Osteoblast (primary cell): ENCODE data around the gene SRP68. TPM values are rescaled to one million over a fixed set of nuclear protein-coding genes. Genes with fewer than 3 reads are reported as not detected.

Source experiments
- DNase-seq: peaks from one replicate; pipeline ENCODE4 v3.0.0; 2011; ENCODE audit warnings: low spot score, mixed read lengths; ENCODE audit not compliant: insufficient read length; ENCODE audit errors: missing footprints
- H2AFZ ChIP-seq: 2 replicates; pipeline ENCODE4 v1.6.0; 2011; ENCODE audit warnings: mild to moderate bottlenecking, low read length
- H3K27ac ChIP-seq: 2 replicates; pipeline ENCODE4 v1.5.1; 2011; ENCODE audit warnings: mild to moderate bottlenecking, low read depth, low read length, moderate library complexity
- H3K27me3 ChIP-seq: 2 replicates; pipeline ENCODE4 v1.6.0; 2012; ENCODE audit warnings: mild to moderate bottlenecking, control low read depth, inconsistent platforms, low read length, moderate library complexity; ENCODE audit not compliant: insufficient read depth
- H3K36me3 ChIP-seq: 2 replicates; pipeline ENCODE4 v1.5.1; 2011; ENCODE audit warnings: mild to moderate bottlenecking, low read length, control low read depth, moderate library complexity; ENCODE audit not compliant: insufficient read depth
- H3K4me1 ChIP-seq: 2 replicates; pipeline ENCODE4 v1.5.1; 2011; ENCODE audit warnings: mild to moderate bottlenecking, low read length, control low read depth, moderate library complexity; ENCODE audit not compliant: insufficient read depth
- H3K4me2 ChIP-seq: 2 replicates; pipeline ENCODE4 v1.6.0; 2011; ENCODE audit warnings: mild to moderate bottlenecking, low read length; ENCODE audit not compliant: insufficient read depth
- H3K4me3 ChIP-seq: fragments of 200-600 bp; sonication (generic); 3 replicates; pipeline ENCODE4 v1.5.1; 2012; ENCODE audit warnings: mild to moderate bottlenecking, low read length, inconsistent platforms; ENCODE audit not compliant: insufficient read depth
- H3K79me2 ChIP-seq: 2 replicates; pipeline ENCODE4 v1.6.0; 2012; ENCODE audit warnings: mild to moderate bottlenecking, low read length, control low read depth, inconsistent platforms; ENCODE audit not compliant: insufficient read depth
- H3K9me3 ChIP-seq: 2 replicates; pipeline ENCODE4 v1.5.1; 2011; ENCODE audit warnings: low read depth, low read length, control low read depth
- H4K20me1 ChIP-seq: 2 replicates; pipeline ENCODE4 v1.6.0; 2012; ENCODE audit warnings: mild to moderate bottlenecking, low read length, control low read depth; ENCODE audit not compliant: insufficient read depth
- CTCF ChIP-seq: IDR thresholded peaks from 2 replicates; pipeline ENCODE4 v1.5.1; 2011; ENCODE audit warnings: mild to moderate bottlenecking, low read depth, low read length, moderate library complexity; ENCODE audit errors: extremely low read depth
- total RNA-seq: library from RNA; depleted of rRNA; stranded (reverse); fragments of >200 nt; gene quantifications from 2 replicates; pipeline ENCODE4 v1.2.3, GENCODE V29; 2012

Gene SRP68
- total RNA-seq, 1 donor: 25.3 TPM

- no peak overlapping the region for H3K4me2 ChIP-seq
- DNase-seq: no peak
- H3K27ac ChIP-seq: no peak overlapping the region
- H2AFZ ChIP-seq: no peak overlapping the region
- H3K36me3 ChIP-seq: peaks cover 68% of the 10 kb centered on the region
- no peaks in the 10 kb centered on the region for H3K27me3 ChIP-seq
- peaks cover 38% of the 10 kb centered on the region for H4K20me1 ChIP-seq
- H3K79me2 ChIP-seq: peaks cover 33% of the 10 kb centered on the region
- peaks cover 3% of the 10 kb centered on the region for H3K9me3 ChIP-seq
- peaks cover 12% of the 10 kb centered on the region for H3K4me1 ChIP-seq
- no peak for TF ChIP-seq CTCF
- no peak overlapping the region for H3K4me3 ChIP-seq
These were observed 21.5 kb downstream of the SRP68 start for GRCh38 chr17:76050538-76051467.

GRCh38 chr17:76049836-76050537 is 22.3 kb downstream of the SRP68 start:
- no peak for DNase-seq
- H3K4me3 ChIP-seq: no peak overlapping the region
- peaks cover 33% of the 10 kb centered on the region for H3K79me2 ChIP-seq
- H4K20me1 ChIP-seq: peaks cover 38% of the 10 kb centered on the region
- no peak overlapping the region for H3K27ac ChIP-seq
- no peak for TF ChIP-seq CTCF
- H3K9me3 ChIP-seq: peaks cover 3% of the 10 kb centered on the region
- no peaks in the 10 kb centered on the region for H3K27me3 ChIP-seq
- H3K4me1 ChIP-seq: peaks cover 12% of the 10 kb centered on the region
- peaks cover 74% of the 10 kb centered on the region for H3K36me3 ChIP-seq
- H2AFZ ChIP-seq: no peak overlapping the region
- H3K4me2 ChIP-seq: no peak overlapping the region

GRCh38 chr17:76049239-76049638 is 23.1 kb downstream of the SRP68 start:
- no peaks in the 10 kb centered on the region for H3K27me3 ChIP-seq
- peaks cover 75% of the 10 kb centered on the region for H3K36me3 ChIP-seq
- DNase-seq: no peak
- peaks cover 3% of the 10 kb centered on the region for H3K9me3 ChIP-seq
- H3K27ac ChIP-seq: no peak overlapping the region
- no peak overlapping the region for H2AFZ ChIP-seq
- H3K79me2 ChIP-seq: peaks cover 33% of the 10 kb centered on the region
- H3K4me3 ChIP-seq: no peak overlapping the region
- H3K4me2 ChIP-seq: no peak overlapping the region
- TF ChIP-seq CTCF: no peak
- peaks cover 38% of the 10 kb centered on the region for H4K20me1 ChIP-seq
- H3K4me1 ChIP-seq: peaks cover 11% of the 10 kb centered on the region

GRCh38 chr17:76048711-76049110 is 23.6 kb downstream of the SRP68 start:
- no peak for DNase-seq
- H3K27me3 ChIP-seq: no peaks in the 10 kb centered on the region
- TF ChIP-seq CTCF: no peak
- no peak overlapping the region for H3K4me3 ChIP-seq
- peaks cover 75% of the 10 kb centered on the region for H3K36me3 ChIP-seq
- peaks cover 35% of the 10 kb centered on the region for H4K20me1 ChIP-seq
- peaks cover 33% of the 10 kb centered on the region for H3K79me2 ChIP-seq
- H3K4me2 ChIP-seq: no peak overlapping the region
- no peaks in the 10 kb centered on the region for H3K9me3 ChIP-seq
- H3K4me1 ChIP-seq: peaks cover 5% of the 10 kb centered on the region
- H2AFZ ChIP-seq: no peak overlapping the region
- no peak overlapping the region for H3K27ac ChIP-seq
